GM23338 (cell line): ENCODE results near the gene CBLN3. TPM values are rescaled to one million over a fixed set of nuclear protein-coding genes. Genes with fewer than 3 reads are reported as not detected.

ENCODE experiments used
- CREB1 ChIP-seq: fragments of 250-450 bp; sonication (Bioruptor Pico); IDR thresholded peaks from 2 replicates; pipeline ENCODE4 v1.5.0; 2020; ENCODE audit warnings: low read depth, mild to moderate bottlenecking, moderate library complexity
- ZNF114 ChIP-seq: fragments of 250-450 bp; sonication (Bioruptor Pico); IDR thresholded peaks from 2 replicates; pipeline ENCODE4 v1.5.0; 2020; ENCODE audit warnings: mild to moderate bottlenecking, moderate library complexity
- ZNF331 ChIP-seq: fragments of 250-450 bp; sonication (Bioruptor Pico); IDR thresholded peaks from 2 replicates; pipeline ENCODE4 v1.5.0; 2020; ENCODE audit warnings: low read depth, mild to moderate bottlenecking, moderate library complexity
- polyA plus RNA-seq: library from polyadenylated mRNA; unstranded; fragments of >200 nt; fragmentation: Nextera tagmentation; extraction: Ambion mirVana; gene quantifications from 2 replicates; pipeline ENCODE4 v1.2.1, GENCODE V29; 2016
- total RNA-seq: library from RNA; depleted of rRNA; stranded (reverse); fragments of >200 nt; shearing (Covaris generic); gene quantifications from 2 replicates; pipeline ENCODE4 v1.2.3, GENCODE V29; 2014
- TF ChIP-seq, protein P1 (sequence below): fragments of 250-450 bp; sonication (Bioruptor Pico); IDR thresholded peaks from 2 replicates; pipeline ENCODE4 v1.5.0; 2020; ENCODE audit warnings: mild to moderate bottlenecking, moderate library complexity
- TF ChIP-seq, protein P2 (sequence below): IDR thresholded peaks from one replicate; pipeline ENCODE4 v1.6.1; 2018; ENCODE audit warnings: antibody characterized with exemption; ENCODE audit not compliant: unreplicated experiment
- TF ChIP-seq, protein P3 (sequence below): IDR thresholded peaks from 2 replicates; pipeline ENCODE4 v1.6.1; 2016; ENCODE audit warnings: antibody characterized with exemption

CBLN3 gene
- total and polyA plus RNA-seq, 2 experiments from 2014 or later, result 0.07 to 0.19 TPM

DNA sequence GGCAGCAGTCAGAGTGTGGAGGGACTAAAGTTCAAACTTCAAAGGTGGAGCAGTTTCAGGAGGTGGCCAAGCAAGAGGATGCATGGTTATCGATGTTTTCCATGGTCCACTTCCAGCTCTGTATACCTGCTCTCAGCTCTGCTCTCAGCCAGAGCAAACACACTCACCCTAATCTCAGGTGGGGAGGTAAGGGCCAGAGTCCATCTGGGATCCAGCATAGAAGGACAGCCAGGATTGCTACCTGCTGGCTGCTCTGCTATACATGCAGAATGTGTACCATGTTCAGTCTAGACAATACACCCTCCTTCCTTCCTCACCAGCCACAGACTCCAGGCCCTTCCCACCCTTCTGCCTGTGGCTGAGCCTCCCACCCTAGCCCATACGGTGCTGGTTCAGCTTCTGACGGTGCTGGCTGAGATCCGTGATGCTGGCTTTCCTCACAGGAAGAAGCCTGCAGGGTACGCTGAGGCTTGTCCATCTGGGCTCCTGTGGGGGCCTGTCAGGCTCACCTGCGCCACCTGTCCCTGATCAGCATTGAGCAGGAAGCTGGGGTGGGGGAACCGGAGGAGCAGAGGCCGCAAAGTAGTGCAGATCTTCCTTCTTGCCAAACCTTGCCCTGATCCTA, 2.4 kb downstream of the CBLN3 start (continued):
- TF ChIP-seq, protein P1, sequence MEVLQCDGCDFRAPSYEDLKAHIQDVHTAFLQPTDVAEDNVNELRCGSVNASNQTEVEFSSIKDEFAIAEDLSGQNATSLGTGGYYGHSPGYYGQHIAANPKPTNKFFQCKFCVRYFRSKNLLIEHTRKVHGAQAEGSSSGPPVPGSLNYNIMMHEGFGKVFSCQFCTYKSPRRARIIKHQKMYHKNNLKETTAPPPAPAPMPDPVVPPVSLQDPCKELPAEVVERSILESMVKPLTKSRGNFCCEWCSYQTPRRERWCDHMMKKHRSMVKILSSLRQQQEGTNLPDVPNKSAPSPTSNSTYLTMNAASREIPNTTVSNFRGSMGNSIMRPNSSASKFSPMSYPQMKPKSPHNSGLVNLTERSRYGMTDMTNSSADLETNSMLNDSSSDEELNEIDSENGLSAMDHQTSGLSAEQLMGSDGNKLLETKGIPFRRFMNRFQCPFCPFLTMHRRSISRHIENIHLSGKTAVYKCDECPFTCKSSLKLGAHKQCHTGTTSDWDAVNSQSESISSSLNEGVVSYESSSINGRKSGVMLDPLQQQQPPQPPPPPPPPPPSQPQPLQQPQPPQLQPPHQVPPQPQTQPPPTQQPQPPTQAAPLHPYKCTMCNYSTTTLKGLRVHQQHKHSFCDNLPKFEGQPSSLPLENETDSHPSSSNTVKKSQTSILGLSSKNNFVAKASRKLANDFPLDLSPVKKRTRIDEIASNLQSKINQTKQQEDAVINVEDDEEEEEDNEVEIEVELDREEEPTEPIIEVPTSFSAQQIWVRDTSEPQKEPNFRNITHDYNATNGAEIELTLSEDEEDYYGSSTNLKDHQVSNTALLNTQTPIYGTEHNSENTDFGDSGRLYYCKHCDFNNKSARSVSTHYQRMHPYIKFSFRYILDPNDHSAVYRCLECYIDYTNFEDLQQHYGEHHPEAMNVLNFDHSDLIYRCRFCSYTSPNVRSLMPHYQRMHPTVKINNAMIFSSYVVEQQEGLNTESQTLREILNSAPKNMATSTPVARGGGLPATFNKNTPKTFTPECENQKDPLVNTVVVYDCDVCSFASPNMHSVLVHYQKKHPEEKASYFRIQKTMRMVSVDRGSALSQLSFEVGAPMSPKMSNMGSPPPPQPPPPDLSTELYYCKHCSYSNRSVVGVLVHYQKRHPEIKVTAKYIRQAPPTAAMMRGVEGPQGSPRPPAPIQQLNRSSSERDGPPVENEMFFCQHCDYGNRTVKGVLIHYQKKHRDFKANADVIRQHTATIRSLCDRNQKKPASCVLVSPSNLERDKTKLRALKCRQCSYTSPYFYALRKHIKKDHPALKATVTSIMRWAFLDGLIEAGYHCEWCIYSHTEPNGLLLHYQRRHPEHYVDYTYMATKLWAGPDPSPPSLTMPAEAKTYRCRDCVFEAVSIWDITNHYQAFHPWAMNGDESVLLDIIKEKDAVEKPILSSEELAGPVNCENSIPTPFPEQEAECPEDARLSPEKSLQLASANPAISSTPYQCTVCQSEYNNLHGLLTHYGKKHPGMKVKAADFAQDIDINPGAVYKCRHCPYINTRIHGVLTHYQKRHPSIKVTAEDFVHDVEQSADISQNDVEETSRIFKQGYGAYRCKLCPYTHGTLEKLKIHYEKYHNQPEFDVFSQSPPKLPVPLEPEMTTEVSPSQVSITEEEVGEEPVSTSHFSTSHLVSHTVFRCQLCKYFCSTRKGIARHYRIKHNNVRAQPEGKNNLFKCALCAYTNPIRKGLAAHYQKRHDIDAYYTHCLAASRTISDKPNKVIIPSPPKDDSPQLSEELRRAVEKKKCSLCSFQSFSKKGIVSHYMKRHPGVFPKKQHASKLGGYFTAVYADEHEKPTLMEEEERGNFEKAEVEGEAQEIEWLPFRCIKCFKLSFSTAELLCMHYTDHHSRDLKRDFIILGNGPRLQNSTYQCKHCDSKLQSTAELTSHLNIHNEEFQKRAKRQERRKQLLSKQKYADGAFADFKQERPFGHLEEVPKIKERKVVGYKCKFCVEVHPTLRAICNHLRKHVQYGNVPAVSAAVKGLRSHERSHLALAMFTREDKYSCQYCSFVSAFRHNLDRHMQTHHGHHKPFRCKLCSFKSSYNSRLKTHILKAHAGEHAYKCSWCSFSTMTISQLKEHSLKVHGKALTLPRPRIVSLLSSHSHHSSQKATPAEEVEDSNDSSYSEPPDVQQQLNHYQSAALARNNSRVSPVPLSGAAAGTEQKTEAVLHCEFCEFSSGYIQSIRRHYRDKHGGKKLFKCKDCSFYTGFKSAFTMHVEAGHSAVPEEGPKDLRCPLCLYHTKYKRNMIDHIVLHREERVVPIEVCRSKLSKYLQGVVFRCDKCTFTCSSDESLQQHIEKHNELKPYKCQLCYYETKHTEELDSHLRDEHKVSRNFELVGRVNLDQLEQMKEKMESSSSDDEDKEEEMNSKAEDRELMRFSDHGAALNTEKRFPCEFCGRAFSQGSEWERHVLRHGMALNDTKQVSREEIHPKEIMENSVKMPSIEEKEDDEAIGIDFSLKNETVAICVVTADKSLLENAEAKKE (CRISPR knock-in tag), result no peak
- TF ChIP-seq ZNF114 (CRISPR knock-in tag) (no peak), ZNF331 (no peak), CREB1 (no peak)
- TF ChIP-seq, protein P2, sequence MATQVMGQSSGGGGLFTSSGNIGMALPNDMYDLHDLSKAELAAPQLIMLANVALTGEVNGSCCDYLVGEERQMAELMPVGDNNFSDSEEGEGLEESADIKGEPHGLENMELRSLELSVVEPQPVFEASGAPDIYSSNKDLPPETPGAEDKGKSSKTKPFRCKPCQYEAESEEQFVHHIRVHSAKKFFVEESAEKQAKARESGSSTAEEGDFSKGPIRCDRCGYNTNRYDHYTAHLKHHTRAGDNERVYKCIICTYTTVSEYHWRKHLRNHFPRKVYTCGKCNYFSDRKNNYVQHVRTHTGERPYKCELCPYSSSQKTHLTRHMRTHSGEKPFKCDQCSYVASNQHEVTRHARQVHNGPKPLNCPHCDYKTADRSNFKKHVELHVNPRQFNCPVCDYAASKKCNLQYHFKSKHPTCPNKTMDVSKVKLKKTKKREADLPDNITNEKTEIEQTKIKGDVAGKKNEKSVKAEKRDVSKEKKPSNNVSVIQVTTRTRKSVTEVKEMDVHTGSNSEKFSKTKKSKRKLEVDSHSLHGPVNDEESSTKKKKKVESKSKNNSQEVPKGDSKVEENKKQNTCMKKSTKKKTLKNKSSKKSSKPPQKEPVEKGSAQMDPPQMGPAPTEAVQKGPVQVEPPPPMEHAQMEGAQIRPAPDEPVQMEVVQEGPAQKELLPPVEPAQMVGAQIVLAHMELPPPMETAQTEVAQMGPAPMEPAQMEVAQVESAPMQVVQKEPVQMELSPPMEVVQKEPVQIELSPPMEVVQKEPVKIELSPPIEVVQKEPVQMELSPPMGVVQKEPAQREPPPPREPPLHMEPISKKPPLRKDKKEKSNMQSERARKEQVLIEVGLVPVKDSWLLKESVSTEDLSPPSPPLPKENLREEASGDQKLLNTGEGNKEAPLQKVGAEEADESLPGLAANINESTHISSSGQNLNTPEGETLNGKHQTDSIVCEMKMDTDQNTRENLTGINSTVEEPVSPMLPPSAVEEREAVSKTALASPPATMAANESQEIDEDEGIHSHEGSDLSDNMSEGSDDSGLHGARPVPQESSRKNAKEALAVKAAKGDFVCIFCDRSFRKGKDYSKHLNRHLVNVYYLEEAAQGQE, result no peak
- TF ChIP-seq, protein P3, sequence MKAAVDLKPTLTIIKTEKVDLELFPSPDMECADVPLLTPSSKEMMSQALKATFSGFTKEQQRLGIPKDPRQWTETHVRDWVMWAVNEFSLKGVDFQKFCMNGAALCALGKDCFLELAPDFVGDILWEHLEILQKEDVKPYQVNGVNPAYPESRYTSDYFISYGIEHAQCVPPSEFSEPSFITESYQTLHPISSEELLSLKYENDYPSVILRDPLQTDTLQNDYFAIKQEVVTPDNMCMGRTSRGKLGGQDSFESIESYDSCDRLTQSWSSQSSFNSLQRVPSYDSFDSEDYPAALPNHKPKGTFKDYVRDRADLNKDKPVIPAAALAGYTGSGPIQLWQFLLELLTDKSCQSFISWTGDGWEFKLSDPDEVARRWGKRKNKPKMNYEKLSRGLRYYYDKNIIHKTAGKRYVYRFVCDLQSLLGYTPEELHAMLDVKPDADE, result no peak
